Measurements from ENCODE around the gene HIGD1A. TPM values are rescaled to one million over a fixed set of nuclear protein-coding genes. Genes with fewer than 3 reads are reported as not detected.

HIGD1A gene
- total and polyA plus RNA-seq, 9 of the 15 experiments (the other 6 are each of a cell fraction or from before 2014, with no cell fraction given): 165 to 1,185 (median 333) TPM

GRCh38 chr3:42786631-42787030 is 17.7 kb downstream of the HIGD1A start:
- no peak overlapping the region for H3K27ac ChIP-seq (ENCODE audit: extremely low read depth, low read depth, low read length)
- H3K4me2 ChIP-seq (ENCODE audit: insufficient read depth, low read length): no peak overlapping the region
- H3K79me2 ChIP-seq (ENCODE audit: control insufficient read depth, insufficient read depth, low read length): peaks cover 30% of the 10 kb centered on the region; the same call in 2 of the 3 replicates
- H3K27me3 ChIP-seq (ENCODE audit: control insufficient read depth in 2 of 2, insufficient read depth in 2 of 2, low read length in 2 of 2): no peaks in the 10 kb centered on the region
- ChIA-PET POLR2A (interaction anchor here (1.0 to 1.8 kb wide), 3 partner anchors 10 to 94 kb away, joined by 3 to 5 read pairs (median 4); no protein-coding TSS in a partner anchor), CTCF (ENCODE audit: low intra/inter-chr PET ratio) (no interaction called here)
- H4K20me1 ChIP-seq (replicated peaks; ENCODE audit: control insufficient read depth, insufficient read depth, low read length): no peaks in the 10 kb centered on the region
- TF ChIP-seq AFF4 (CRISPR knock-in tag; IDR thresholded peaks at IDR 0.05) (no peak), MTA1 (IDR thresholded peaks at IDR 0.05; ENCODE audit: borderline replicate concordance) (no peak), MXD1 (CRISPR knock-in tag; IDR thresholded peaks at IDR 0.05; ENCODE audit: borderline replicate concordance, poor library complexity, severe bottlenecking) (no peak), ZNF79 (CRISPR knock-in tag; IDR thresholded peaks at IDR 0.05; ENCODE audit: low read depth) (0 out of 2 replicates have a peak, but pooled peaks have one; percentile 44), BCOR (IDR thresholded peaks at IDR 0.05) (0 out of 2 replicates have a peak, but pooled peaks have one; percentile 20), RBM25 (IDR thresholded peaks at IDR 0.05; ENCODE audit: low read depth, low read length, severe bottlenecking) (peak; percentile 84), ZNF121 (CRISPR knock-in tag; conservative IDR thresholded peaks at IDR 0.05) (peak; percentile 96)
- in situ Hi-C loops (cut with MboI) (no loop called here), intact Hi-C loops (cut with micrococcal nuclease) (no loop called here)
- peaks cover 67% of the 10 kb centered on the region; the same call in 2 of the 3 replicates for H3K36me3 ChIP-seq (ENCODE audit: control insufficient read depth, insufficient read depth, low read length)
- FAIRE-seq: no peak
- DNase-seq (ENCODE audit: extremely low read depth in 1 of 4, low spot score in 3 of 4): no peak
- WGBS (ENCODE audit: insufficient coverage, low coverage, missing lambda C conversion rate): 95% methylated on average over 2 of the region's 2 CpGs
- no TSS peak for BruUV-seq (replicated peaks)
- H3K9ac ChIP-seq (ENCODE audit: insufficient read depth in 1 of 2, low read depth in 2 of 2, low read length in 2 of 2): no peak overlapping the region
- ATAC-seq: no peak
- no peaks in the 10 kb centered on the region for H3K9me3 ChIP-seq (replicated peaks; ENCODE audit: control insufficient read depth, insufficient read depth, low read depth, low read length)
- H3K4me3 ChIP-seq: no peak overlapping the region
- peaks cover under 1 to 5% of the 10 kb centered on the region in 2 experiments; a peak in 2 of 5 replicates for H3K4me1 ChIP-seq (replicated peaks in 1 of 2; ENCODE audit: control insufficient read depth in 2 of 2, insufficient read depth in 2 of 2, low read length in 2 of 2)
- no peak overlapping the region for H2AFZ ChIP-seq (ENCODE audit: low read depth, low read length)
- H3K9me1 ChIP-seq (ENCODE audit: control insufficient read depth, insufficient read depth, low read length): no peaks in the 10 kb centered on the region
